Astrocyte of the cerebellum (primary cell): ENCODE results near the gene IL22RA2.

Experiments
- DNase-seq: peaks from one replicate; pipeline ENCODE4 v3.0.0-alpha.2; 2011; ENCODE audit warnings: low read depth
- H3K4me3 ChIP-seq: 2 replicates; pipeline ENCODE4 v1.5.1; 2011; ENCODE audit warnings: mild to moderate bottlenecking, low read depth, low read length, moderate library complexity
- in situ Hi-C: cut with HindIII; loops from 2 replicates; pipeline ENCODE4 v1.10.0; 2017; ENCODE audit warnings: low sequenced_read_pairs
- TF ChIP-seq, protein P1 (sequence below): IDR thresholded peaks from 2 replicates; pipeline ENCODE4 v1.5.1; 2012; ENCODE audit warnings: low read length, low read depth, moderate library complexity, mild to moderate bottlenecking; ENCODE audit errors: missing control alignments

Gene IL22RA2

GRCh38 chr6:137095651-137096238 lies 77.7 kb downstream of the IL22RA2 start:
- in situ Hi-C loops, result loop anchor here (5.0 kb wide), 1 partner anchor 37 kb away; no protein-coding TSS in a partner anchor
- DNase-seq, result no peak
- TF ChIP-seq, protein P1, sequence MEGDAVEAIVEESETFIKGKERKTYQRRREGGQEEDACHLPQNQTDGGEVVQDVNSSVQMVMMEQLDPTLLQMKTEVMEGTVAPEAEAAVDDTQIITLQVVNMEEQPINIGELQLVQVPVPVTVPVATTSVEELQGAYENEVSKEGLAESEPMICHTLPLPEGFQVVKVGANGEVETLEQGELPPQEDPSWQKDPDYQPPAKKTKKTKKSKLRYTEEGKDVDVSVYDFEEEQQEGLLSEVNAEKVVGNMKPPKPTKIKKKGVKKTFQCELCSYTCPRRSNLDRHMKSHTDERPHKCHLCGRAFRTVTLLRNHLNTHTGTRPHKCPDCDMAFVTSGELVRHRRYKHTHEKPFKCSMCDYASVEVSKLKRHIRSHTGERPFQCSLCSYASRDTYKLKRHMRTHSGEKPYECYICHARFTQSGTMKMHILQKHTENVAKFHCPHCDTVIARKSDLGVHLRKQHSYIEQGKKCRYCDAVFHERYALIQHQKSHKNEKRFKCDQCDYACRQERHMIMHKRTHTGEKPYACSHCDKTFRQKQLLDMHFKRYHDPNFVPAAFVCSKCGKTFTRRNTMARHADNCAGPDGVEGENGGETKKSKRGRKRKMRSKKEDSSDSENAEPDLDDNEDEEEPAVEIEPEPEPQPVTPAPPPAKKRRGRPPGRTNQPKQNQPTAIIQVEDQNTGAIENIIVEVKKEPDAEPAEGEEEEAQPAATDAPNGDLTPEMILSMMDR, result no peak
- H3K4me3 ChIP-seq, result no peak overlapping the region

DNA sequence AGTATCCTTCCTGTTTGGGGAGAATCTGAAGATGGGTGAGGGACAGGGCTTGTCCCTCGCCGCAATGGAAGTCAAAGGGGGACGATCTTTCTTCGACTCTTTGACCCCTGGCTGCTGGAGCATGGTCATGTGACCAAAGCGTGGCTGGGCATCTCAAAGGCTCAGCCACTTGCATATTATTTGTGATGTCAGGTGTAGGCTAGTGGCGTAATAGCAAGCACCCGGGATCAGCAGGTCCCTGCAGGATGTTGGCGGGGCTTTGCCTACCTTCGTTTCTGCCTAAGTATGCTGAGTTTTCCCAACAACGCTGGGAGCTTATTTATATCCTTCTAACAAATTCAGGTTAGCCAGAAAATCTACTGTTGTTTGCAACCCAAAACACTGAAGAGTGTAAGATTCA lies 78.4 kb downstream of the IL22RA2 start:
- in situ Hi-C loops, result loop anchor here (5.0 kb wide), 1 partner anchor 37 kb away; no protein-coding TSS in a partner anchor
- DNase-seq, result no peak
- TF ChIP-seq, protein P1, result no peak
- no peak overlapping the region for H3K4me3 ChIP-seq

DNA sequence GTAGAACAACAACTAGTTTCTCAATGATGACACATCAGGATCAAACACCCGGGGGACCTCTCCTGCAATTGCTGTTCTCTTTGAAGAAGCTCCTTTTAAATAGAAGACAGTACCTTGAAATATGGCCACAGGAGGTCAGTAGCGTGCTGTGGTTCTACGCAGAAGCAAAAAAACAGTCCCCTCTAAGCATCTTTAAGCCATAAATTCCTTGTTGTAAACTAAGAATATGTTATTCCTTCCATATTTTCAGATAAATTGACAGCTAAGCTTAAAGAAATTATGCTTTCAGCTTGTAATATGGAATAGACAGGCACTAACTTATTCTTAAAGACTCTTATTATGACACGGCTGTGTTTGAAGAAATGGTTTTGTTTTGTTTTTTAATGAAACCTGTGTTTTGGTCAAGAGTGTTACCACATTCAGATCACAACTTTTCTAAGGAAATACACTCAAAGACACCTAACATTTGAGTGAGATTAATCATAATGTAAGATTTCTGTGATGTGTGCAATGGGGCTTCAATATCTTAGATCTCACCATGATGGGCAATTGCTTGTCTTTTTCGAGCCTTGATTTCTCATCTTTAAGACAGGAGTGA lies 78.9 kb downstream of the IL22RA2 start:
- no peak overlapping the region for H3K4me3 ChIP-seq
- in situ Hi-C loops, result loop anchor here (5.0 kb wide), 1 partner anchor 38 kb away; no protein-coding TSS in a partner anchor
- TF ChIP-seq, protein P1, result peak; percentile 69
- DNase-seq, result peak; percentile 68
